Activated effector memory CD4-positive, alpha-beta T cell treated with Interleukin-2 at 50 U/mL for 16 hours (primary cell): ENCODE measurements around the gene RAI14.

Experiments
- DNase-seq: peaks from one replicate; pipeline ENCODE4 v3.0.0-alpha.2; 2020

RAI14 gene

GRCh38 chr5:34832568-34832967, 176.4 kb downstream of the RAI14 start:
- no peak for DNase-seq

GRCh38 chr5:34833090-34833489, 177.0 kb downstream of the RAI14 start:
- DNase-seq: no peak

- DNase-seq: no peak
Measured at GRCh38 chr5:34833976-34834793, 178.1 kb downstream of the RAI14 start.

- DNase-seq: no peak
Measured at GRCh38 chr5:34834794-34835089, 178.6 kb downstream of the RAI14 start.

GRCh38 chr5:34835664-34836063, 179.5 kb downstream of the RAI14 start:
- DNase-seq: no peak

GRCh38 chr5:34838785-34839714, 182.9 kb downstream of the RAI14 start, which contains the start of gene TTC23L:
Gene TTC23L, plus strand, starts transcription at chr5:34839164. Its CDS starts 1,508 bp downstream, at chr5:34840672.
- peak; percentile 80 for DNase-seq

GRCh38 chr5:34841816-34842215, 185.7 kb downstream of the RAI14 start:
- no peak for DNase-seq

GRCh38 chr5:34842554-34842953, 186.4 kb downstream of the RAI14 start:
- no peak for DNase-seq

- DNase-seq: no peak
Measured at GRCh38 chr5:34843497-34843896, 187.4 kb downstream of the RAI14 start.

- no peak for DNase-seq
Measured at GRCh38 chr5:34844106-34844505, 188.0 kb downstream of the RAI14 start.

- no peak for DNase-seq
Measured at GRCh38 chr5:34844999-34845398, 188.9 kb downstream of the RAI14 start.

- DNase-seq: no peak
Measured at GRCh38 chr5:34847056-34847455, 190.9 kb downstream of the RAI14 start.

GRCh38 chr5:34847552-34847951, 191.4 kb downstream of the RAI14 start:
- DNase-seq: no peak

GRCh38 chr5:34848230-34848629, 192.1 kb downstream of the RAI14 start:
- DNase-seq: no peak

- DNase-seq: no peak
Measured at GRCh38 chr5:34849253-34849652, 193.1 kb downstream of the RAI14 start.

GRCh38 chr5:34854459-34855174, 198.5 kb downstream of the RAI14 start:
- no peak for DNase-seq

- no peak for DNase-seq
Measured at GRCh38 chr5:34857161-34857560, 201.0 kb downstream of the RAI14 start.

GRCh38 chr5:34857894-34858293, 201.8 kb downstream of the RAI14 start:
- DNase-seq: no peak

- no peak for DNase-seq
Measured at GRCh38 chr5:34858790-34859189, 202.7 kb downstream of the RAI14 start.

GRCh38 chr5:34859253-34859652, 203.1 kb downstream of the RAI14 start:
- no peak for DNase-seq

GRCh38 chr5:34863946-34864345, 207.8 kb downstream of the RAI14 start:
- DNase-seq: no peak

- DNase-seq: no peak
Measured at GRCh38 chr5:34865091-34865490, 209.0 kb downstream of the RAI14 start.

GRCh38 chr5:34866989-34867471, 210.9 kb downstream of the RAI14 start:
- DNase-seq: no peak
